PFSK-1 (cell line): ENCODE data around the gene CNTN4.

Source experiments
- FOXP2 ChIP-seq: optimal IDR thresholded peaks from 2 replicates; pipeline ENCODE3; 2011; ENCODE audit warnings: borderline replicate concordance, control low read depth, inconsistent platforms; ENCODE audit not compliant: insufficient read depth; ENCODE audit errors: extremely low read length, extremely low read depth
- POLR2AphosphoS5 ChIP-seq: IDR thresholded peaks from 2 replicates; pipeline ENCODE4 v1.6.1; 2012; ENCODE audit warnings: low read depth, mild to moderate bottlenecking, control low read depth, low read length, moderate library complexity
- SIN3A ChIP-seq: IDR thresholded peaks from 2 replicates; pipeline ENCODE4 v1.6.1; 2012; ENCODE audit warnings: mild to moderate bottlenecking, low read length, moderate library complexity, borderline replicate concordance; ENCODE audit not compliant: insufficient read depth
- TAF1 ChIP-seq: IDR thresholded peaks from 2 replicates; pipeline ENCODE4 v1.6.1; 2012; ENCODE audit warnings: low read length, control low read depth, borderline replicate concordance; ENCODE audit not compliant: insufficient read depth
- TF ChIP-seq, protein P1 (sequence below), 2 experiments: IDR thresholded peaks; 2 replicates each; pipeline versions ENCODE4 v1.6.1 to v1.8.0; 2011 to 2012; ENCODE audit warnings: low read depth in 2 of 2, low read length in 2 of 2, control low read depth in 1 of 2, inconsistent platforms in 1 of 2, mild to moderate bottlenecking in 1 of 2, moderate library complexity in 1 of 2; ENCODE audit not compliant: insufficient read depth in 1 of 2

CNTN4 gene

DNA sequence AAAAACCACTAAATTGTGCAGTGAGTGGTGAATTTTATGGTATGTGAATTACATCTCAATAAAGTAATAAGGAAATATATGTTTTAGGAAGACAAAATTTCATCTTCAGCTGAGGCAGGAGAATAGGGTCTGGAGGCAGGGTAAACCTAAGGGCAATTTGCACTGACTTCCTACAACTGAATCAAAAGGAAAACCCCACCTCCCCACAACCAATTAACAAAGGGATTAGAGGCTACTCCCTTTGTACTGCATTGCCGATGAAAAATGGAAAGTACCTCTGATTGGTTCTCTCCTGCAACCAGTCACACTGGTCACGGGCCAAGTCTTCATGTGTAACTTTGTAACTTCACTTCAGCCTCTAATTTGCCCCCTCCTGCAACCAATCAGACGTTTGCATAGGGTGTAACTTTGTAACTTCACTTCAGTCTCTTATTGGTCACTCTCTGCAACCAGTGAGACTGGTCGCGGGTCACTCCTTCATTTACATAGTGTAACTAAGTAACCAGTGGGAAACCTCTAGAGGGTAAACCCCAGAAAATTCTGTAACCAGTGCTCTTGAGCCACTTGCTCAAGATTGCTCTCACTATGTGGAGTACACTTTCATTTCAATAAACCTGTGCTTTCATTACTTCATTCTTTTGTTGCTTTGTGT lies 244.5 kb downstream of the CNTN4 start:
- no peak for TF ChIP-seq POLR2AphosphoS5
- TF ChIP-seq FOXP2, result no peak
- no peak for TF ChIP-seq SIN3A
- TF ChIP-seq TAF1, result no peak
- TF ChIP-seq, protein P1, sequence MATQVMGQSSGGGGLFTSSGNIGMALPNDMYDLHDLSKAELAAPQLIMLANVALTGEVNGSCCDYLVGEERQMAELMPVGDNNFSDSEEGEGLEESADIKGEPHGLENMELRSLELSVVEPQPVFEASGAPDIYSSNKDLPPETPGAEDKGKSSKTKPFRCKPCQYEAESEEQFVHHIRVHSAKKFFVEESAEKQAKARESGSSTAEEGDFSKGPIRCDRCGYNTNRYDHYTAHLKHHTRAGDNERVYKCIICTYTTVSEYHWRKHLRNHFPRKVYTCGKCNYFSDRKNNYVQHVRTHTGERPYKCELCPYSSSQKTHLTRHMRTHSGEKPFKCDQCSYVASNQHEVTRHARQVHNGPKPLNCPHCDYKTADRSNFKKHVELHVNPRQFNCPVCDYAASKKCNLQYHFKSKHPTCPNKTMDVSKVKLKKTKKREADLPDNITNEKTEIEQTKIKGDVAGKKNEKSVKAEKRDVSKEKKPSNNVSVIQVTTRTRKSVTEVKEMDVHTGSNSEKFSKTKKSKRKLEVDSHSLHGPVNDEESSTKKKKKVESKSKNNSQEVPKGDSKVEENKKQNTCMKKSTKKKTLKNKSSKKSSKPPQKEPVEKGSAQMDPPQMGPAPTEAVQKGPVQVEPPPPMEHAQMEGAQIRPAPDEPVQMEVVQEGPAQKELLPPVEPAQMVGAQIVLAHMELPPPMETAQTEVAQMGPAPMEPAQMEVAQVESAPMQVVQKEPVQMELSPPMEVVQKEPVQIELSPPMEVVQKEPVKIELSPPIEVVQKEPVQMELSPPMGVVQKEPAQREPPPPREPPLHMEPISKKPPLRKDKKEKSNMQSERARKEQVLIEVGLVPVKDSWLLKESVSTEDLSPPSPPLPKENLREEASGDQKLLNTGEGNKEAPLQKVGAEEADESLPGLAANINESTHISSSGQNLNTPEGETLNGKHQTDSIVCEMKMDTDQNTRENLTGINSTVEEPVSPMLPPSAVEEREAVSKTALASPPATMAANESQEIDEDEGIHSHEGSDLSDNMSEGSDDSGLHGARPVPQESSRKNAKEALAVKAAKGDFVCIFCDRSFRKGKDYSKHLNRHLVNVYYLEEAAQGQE (IDR thresholded peaks at IDR 0.05; ENCODE audit: insufficient read depth in 1 of 2, low read depth in 2 of 2, low read length in 2 of 2), result no peak

DNA sequence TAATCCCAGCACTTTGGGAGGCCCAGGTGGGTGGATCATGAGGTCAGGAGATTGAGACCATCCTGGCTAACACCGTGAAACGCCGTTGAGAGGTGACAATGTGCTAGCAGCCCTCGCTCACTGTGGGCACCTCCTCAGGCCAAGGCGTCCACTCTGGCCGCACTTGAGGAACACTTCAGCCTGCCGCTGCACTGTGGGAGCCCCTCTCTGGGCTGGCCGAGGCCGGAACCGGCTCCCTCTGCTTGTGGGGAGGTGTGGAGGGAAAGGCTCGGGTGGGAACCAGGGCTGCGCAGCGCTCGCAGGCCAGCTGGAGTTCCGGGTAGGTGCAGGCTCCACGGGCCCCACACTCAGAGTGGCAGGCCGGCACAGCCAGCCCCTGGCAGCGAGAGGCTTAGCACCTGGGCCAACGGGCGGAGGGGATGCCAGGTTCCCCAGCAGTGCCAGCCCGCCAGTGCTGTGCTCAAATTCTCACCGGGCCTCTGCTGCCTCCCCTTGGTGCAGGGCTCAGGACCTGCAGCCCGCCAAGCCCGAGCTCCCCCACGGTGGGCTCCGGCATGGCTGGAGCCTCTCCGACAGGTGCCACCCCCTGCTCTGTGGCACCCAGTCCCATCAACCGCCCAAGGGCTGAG lies 253.6 kb downstream of the CNTN4 start:
- TF ChIP-seq SIN3A (no peak), TAF1 (no peak), FOXP2 (no peak), POLR2AphosphoS5 (no peak)
- TF ChIP-seq, protein P1 (IDR thresholded peaks at IDR 0.05; ENCODE audit: insufficient read depth in 1 of 2, low read depth in 2 of 2, low read length in 2 of 2), result no peak

DNA sequence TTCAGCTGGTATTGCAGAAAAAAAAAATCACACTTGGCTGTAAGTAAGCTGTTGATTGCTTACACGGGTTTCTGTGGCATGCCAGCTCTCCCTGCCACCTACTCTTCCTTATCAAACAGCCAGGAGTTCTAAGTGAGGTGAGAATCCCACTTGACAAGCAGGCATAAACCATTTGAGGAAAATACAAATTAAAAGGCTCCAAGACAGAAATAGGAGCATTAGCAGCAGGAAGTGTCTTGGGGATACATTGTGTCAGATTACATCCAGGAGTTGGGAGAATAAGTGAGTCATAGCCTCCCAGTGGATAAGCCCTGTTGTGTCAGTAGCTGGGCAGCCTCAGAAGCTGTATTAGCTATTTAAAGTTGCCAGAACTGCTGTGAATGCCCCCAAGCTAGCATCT lies 256.0 kb downstream of the CNTN4 start:
- TF ChIP-seq, protein P1 (IDR thresholded peaks at IDR 0.05; ENCODE audit: insufficient read depth in 1 of 2, low read depth in 2 of 2, low read length in 2 of 2), result no peak

DNA sequence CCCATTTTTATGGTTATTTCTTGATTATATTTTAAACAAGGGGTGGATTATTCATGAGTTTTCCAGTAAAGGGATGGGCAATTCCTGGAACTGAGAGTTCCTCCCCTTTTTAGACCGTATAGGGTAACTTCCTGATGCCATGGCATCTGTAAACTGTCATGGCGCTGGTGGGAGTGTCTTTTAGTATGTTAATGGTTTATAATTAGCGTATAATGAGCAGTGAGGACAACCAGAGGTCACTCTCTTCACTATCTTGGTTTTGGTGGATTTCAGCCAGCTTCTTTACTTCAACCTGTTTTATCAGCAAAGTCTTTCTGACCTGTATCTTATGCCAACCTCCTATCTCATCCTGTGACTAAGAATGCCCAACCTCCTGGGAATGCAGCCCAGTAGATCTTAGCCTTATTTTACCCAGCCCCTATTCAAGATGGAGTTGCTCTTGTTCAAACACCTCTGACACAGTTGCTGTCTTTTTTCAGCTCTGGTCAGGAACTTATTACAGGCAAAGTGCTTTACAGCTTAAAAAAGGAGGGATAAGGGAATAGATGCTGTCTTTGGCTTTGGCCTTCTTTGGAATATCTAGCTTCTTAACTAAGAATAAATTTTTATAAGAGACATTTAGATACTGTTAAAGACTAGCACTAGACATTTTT lies 257.8 kb downstream of the CNTN4 start:
- TF ChIP-seq, protein P1 (IDR thresholded peaks at IDR 0.05; ENCODE audit: insufficient read depth in 1 of 2, low read depth in 2 of 2, low read length in 2 of 2), result no peak
- no peak for TF ChIP-seq FOXP2

DNA sequence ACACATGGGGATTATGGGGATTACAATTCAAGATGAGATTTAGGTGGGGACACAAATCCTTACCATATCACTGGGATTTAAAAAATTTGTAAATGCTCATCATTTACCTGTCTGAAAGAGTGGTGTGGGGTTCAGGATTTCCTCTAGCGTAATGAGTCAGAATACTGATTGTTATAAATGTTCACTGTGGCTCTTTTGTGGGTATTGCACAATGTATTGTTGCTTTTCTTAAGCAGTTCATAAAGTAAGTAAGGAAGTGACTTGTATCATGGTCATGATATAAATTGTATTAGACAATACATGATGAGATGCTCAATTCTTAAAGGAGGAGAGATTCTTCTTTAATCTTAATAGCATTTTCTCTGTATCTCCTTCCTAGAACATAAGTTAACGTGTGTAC lies 262.1 kb downstream of the CNTN4 start:
- no peak for TF ChIP-seq TAF1
- no peak for TF ChIP-seq POLR2AphosphoS5
- no peak for TF ChIP-seq FOXP2
- no peak for TF ChIP-seq SIN3A
- TF ChIP-seq, protein P1 (IDR thresholded peaks at IDR 0.05; ENCODE audit: insufficient read depth in 1 of 2, low read depth in 2 of 2, low read length in 2 of 2), result no peak
